ENCODE data around the gene ZNF735. TPM values are rescaled to one million over a fixed set of nuclear protein-coding genes. Genes with fewer than 3 reads are reported as not detected.

ZNF735 gene
- total RNA-seq, 1 experiment from 2014 or later = not detected

Other genes starting within 250 kb of the ZNF735 start
- not detected for gene ZNF722, start 208.4 kb upstream of the ZNF735 start, total RNA-seq (2021; ENCODE audit: unreplicated experiment)
- gene ZNF727, start 161.8 kb upstream of the ZNF735 start, total RNA-seq (2021; ENCODE audit: unreplicated experiment) = not detected
- gene ZNF679, start 21.3 kb downstream of the ZNF735 start, total RNA-seq (2021; ENCODE audit: unreplicated experiment) = not detected
- 29.0 TPM for gene ZNF736, start 106.8 kb downstream of the ZNF735 start, total RNA-seq (2021; ENCODE audit: unreplicated experiment)